Brain microvascular endothelial cell (primary cell): ENCODE data around the gene CREB3L1.

Experiments
- DNase-seq: peaks from one replicate; pipeline ENCODE4 v3.0.0-alpha.2; 2020
- H3K27ac ChIP-seq: fragments of 250-450 bp; sonication (Bioruptor Pico); 2 replicates; pipeline ENCODE4 v1.5.1; 2020; ENCODE audit warnings: mild to moderate bottlenecking, moderate library complexity
- H3K27me3 ChIP-seq: fragments of 250-450 bp; sonication (Bioruptor Pico); replicated peaks from 2 replicates; pipeline ENCODE4 v1.5.1; 2020; ENCODE audit warnings: mild to moderate bottlenecking
- H3K36me3 ChIP-seq: fragments of 250-450 bp; sonication (Bioruptor Pico); replicated peaks from 2 replicates; pipeline ENCODE4 v1.5.1; 2020; ENCODE audit warnings: mild to moderate bottlenecking
- H3K4me3 ChIP-seq: 2 replicates; pipeline ENCODE4 v1.5.1; 2011; ENCODE audit warnings: low read depth, mild to moderate bottlenecking, control low read depth, low read length, moderate library complexity
- CTCF ChIP-seq: IDR thresholded peaks from 2 replicates; pipeline ENCODE4 v1.5.1; 2011; ENCODE audit warnings: low read depth, mild to moderate bottlenecking, moderate library complexity, low read length, control low read depth, inconsistent platforms; ENCODE audit errors: missing control alignments
- in situ Hi-C: cut with HindIII; loops from 2 replicates; pipeline ENCODE4 v1.10.0; 2017; ENCODE audit warnings: low sequenced_read_pairs, low pct_ligation_motif_present

CREB3L1 gene

GRCh38 chr11:46237248-46238077 lies 40.0 kb upstream of the CREB3L1 start:
- in situ Hi-C loops: no loop called here
- DNase-seq: peak; percentile 88
- H3K4me3 ChIP-seq: peak overlapping the region; percentile 62
- no peak for TF ChIP-seq CTCF
- H3K27ac ChIP-seq: peak overlapping the region; percentile 82
- no peaks in the 10 kb centered on the region for H3K36me3 ChIP-seq
- no peaks in the 10 kb centered on the region for H3K27me3 ChIP-seq

GRCh38 chr11:46238078-46238966 lies 39.1 kb upstream of the CREB3L1 start:
- no peak for TF ChIP-seq CTCF
- DNase-seq: peak; percentile 25
- in situ Hi-C loops: no loop called here
- H3K27ac ChIP-seq: peak overlapping the region; percentile 82
- H3K4me3 ChIP-seq: peak overlapping the region; percentile 62
- H3K27me3 ChIP-seq: no peaks in the 10 kb centered on the region
- H3K36me3 ChIP-seq: no peaks in the 10 kb centered on the region

- H3K27ac ChIP-seq: peak overlapping the region; percentile 82
- no peaks in the 10 kb centered on the region for H3K36me3 ChIP-seq
- peak; percentile 75 for TF ChIP-seq CTCF
- peak overlapping the region; percentile 62 for H3K4me3 ChIP-seq
- in situ Hi-C loops: no loop called here
- H3K27me3 ChIP-seq: no peaks in the 10 kb centered on the region
- DNase-seq: peak; percentile 83
These were observed 38.3 kb upstream of the CREB3L1 start for GRCh38 chr11:46238967-46239800.

- no peak overlapping the region for H3K4me3 ChIP-seq
- DNase-seq: no peak
- H3K27ac ChIP-seq: no peak overlapping the region
- H3K36me3 ChIP-seq: no peaks in the 10 kb centered on the region
- no peak for TF ChIP-seq CTCF
- no peaks in the 10 kb centered on the region for H3K27me3 ChIP-seq
- in situ Hi-C loops: no loop called here
These were observed 37.7 kb upstream of the CREB3L1 start for GRCh38 chr11:46239801-46240061.

- no peak for DNase-seq
- no peak overlapping the region for H3K27ac ChIP-seq
- in situ Hi-C loops: no loop called here
- H3K27me3 ChIP-seq: no peaks in the 10 kb centered on the region
- no peak overlapping the region for H3K4me3 ChIP-seq
- H3K36me3 ChIP-seq: no peaks in the 10 kb centered on the region
- TF ChIP-seq CTCF: no peak
These were observed 37.1 kb upstream of the CREB3L1 start for GRCh38 chr11:46240371-46240770.
